ENCODE measurements around the gene FGF6.
A peak's percentile ranks its signal among the peaks of the same experiment; 100 is the strongest.
"Not testable (repeated sequence)": the region's sequence is repeated elsewhere in the genome, so short reads cannot be mapped to it uniquely, and the experiment has no call there.

Gene FGF6

GRCh38 chr12:4468994-4469393 is 23.4 kb upstream of the FGF6 start:
- no peak for TF ChIP-seq CTCF (IDR thresholded peaks at IDR 0.05; ENCODE audit: extremely low read depth, insufficient read depth, missing control alignments)
- in situ Hi-C loops (cut with MboI; ENCODE audit: low pct_unique_long_range_greater_than_20kb, low sequenced_read_pairs, unreplicated experiment) = no loop called here
- no peak for DNase-seq (ENCODE audit: low spot score)

GRCh38 chr12:4460761-4461160 is 15.1 kb upstream of the FGF6 start:
- in situ Hi-C loops (cut with MboI; ENCODE audit: low pct_unique_long_range_greater_than_20kb, low sequenced_read_pairs, unreplicated experiment) = no loop called here
- TF ChIP-seq CTCF (IDR thresholded peaks at IDR 0.05; ENCODE audit: extremely low read depth, insufficient read depth, missing control alignments) = no peak
- no peak for DNase-seq (ENCODE audit: low spot score)

GRCh38 chr12:4455849-4456248 is 10.2 kb upstream of the FGF6 start:
- in situ Hi-C loops (cut with MboI; ENCODE audit: low pct_unique_long_range_greater_than_20kb, low sequenced_read_pairs, unreplicated experiment); DNase-seq (ENCODE audit: low spot score): not testable (repeated sequence)

- DNase-seq (ENCODE audit: low spot score) = no peak
- TF ChIP-seq CTCF (IDR thresholded peaks at IDR 0.05; ENCODE audit: extremely low read depth, insufficient read depth, missing control alignments) = no peak
- in situ Hi-C loops (cut with MboI; ENCODE audit: low pct_unique_long_range_greater_than_20kb, low sequenced_read_pairs, unreplicated experiment) = no loop called here
These were observed 8.8 kb upstream of the FGF6 start for GRCh38 chr12:4454315-4454860.

GRCh38 chr12:4451694-4452093 is 6.1 kb upstream of the FGF6 start:
- in situ Hi-C loops (cut with MboI; ENCODE audit: low pct_unique_long_range_greater_than_20kb, low sequenced_read_pairs, unreplicated experiment) = no loop called here

GRCh38 chr12:4450551-4451112 is 5.0 kb upstream of the FGF6 start:
- in situ Hi-C loops (cut with MboI; ENCODE audit: low pct_unique_long_range_greater_than_20kb, low sequenced_read_pairs, unreplicated experiment) = no loop called here
- no peak for TF ChIP-seq CTCF (IDR thresholded peaks at IDR 0.05; ENCODE audit: extremely low read depth, insufficient read depth, missing control alignments)
- DNase-seq (ENCODE audit: low spot score) = no peak

More at GRCh38 chr12:4451694-4452093, 6.1 kb upstream of the FGF6 start:
- DNase-seq (ENCODE audit: low spot score) = no peak
- TF ChIP-seq CTCF (IDR thresholded peaks at IDR 0.05; ENCODE audit: extremely low read depth, insufficient read depth, missing control alignments) = no peak

GRCh38 chr12:4449851-4450221 is 4.2 kb upstream of the FGF6 start:
- TF ChIP-seq CTCF (IDR thresholded peaks at IDR 0.05; ENCODE audit: extremely low read depth, insufficient read depth, missing control alignments) = no peak
- DNase-seq (ENCODE audit: low spot score) = peak; percentile 4
- in situ Hi-C loops (cut with MboI; ENCODE audit: low pct_unique_long_range_greater_than_20kb, low sequenced_read_pairs, unreplicated experiment) = no loop called here
